NCI-H2227 (cell line): ENCODE measurements around the gene SULT1B1.
"Not testable (repeated sequence)": the region's sequence is repeated elsewhere in the genome, so short reads cannot be mapped to it uniquely, and the experiment has no call there.

ENCODE experiments used
- DNase-seq: peaks from one replicate; lab custom pipeline; 2025; ENCODE audit not compliant: unreplicated experiment; lab: John Stamatoyannopoulos, UW

Gene SULT1B1

GRCh38 chr4:69760455-69760854 lies at the start of gene SULT1B1:
Gene SULT1B1, minus strand, starts transcription at chr4:69760620. Its CDS starts 5,403 bp downstream, at chr4:69755217.
- DNase-seq: no peak

GRCh38 chr4:69800599-69800998 lies 40.2 kb upstream of the SULT1B1 start:
- DNase-seq: no peak

- no peak for DNase-seq
These were observed 38.9 kb upstream of the SULT1B1 start for GRCh38 chr4:69799337-69799736.

- DNase-seq: no peak
These were observed 33.3 kb upstream of the SULT1B1 start for GRCh38 chr4:69793732-69794131.

GRCh38 chr4:69787879-69788278 lies 27.5 kb upstream of the SULT1B1 start:
- no peak for DNase-seq

- no peak for DNase-seq
These were observed 26.1 kb upstream of the SULT1B1 start for GRCh38 chr4:69786547-69786946.

- DNase-seq: no peak
These were observed 24.9 kb upstream of the SULT1B1 start for GRCh38 chr4:69785211-69785831.

- no peak for DNase-seq
These were observed 22.4 kb upstream of the SULT1B1 start for GRCh38 chr4:69782651-69783310.

- no peak for DNase-seq
These were observed 21.3 kb upstream of the SULT1B1 start for GRCh38 chr4:69781458-69782418.

- DNase-seq: no peak
These were observed 19.7 kb upstream of the SULT1B1 start for GRCh38 chr4:69780141-69780540.

GRCh38 chr4:69776696-69777095 lies 16.3 kb upstream of the SULT1B1 start:
- no peak for DNase-seq

GRCh38 chr4:69775321-69775867 lies 15.0 kb upstream of the SULT1B1 start:
- no peak for DNase-seq

- DNase-seq: no peak
These were observed 13.1 kb upstream of the SULT1B1 start for GRCh38 chr4:69773484-69773883.

GRCh38 chr4:69768554-69768953 lies 8.1 kb upstream of the SULT1B1 start:
- not testable (repeated sequence) for DNase-seq

- no peak for DNase-seq
These were observed 5.3 kb upstream of the SULT1B1 start for GRCh38 chr4:69765751-69766150.

- no peak for DNase-seq
These were observed 3.9 kb upstream of the SULT1B1 start for GRCh38 chr4:69764311-69764710.

- DNase-seq: no peak
These were observed 2.8 kb upstream of the SULT1B1 start for GRCh38 chr4:69763233-69763632.

GRCh38 chr4:69759189-69759604 lies 1.2 kb downstream of the SULT1B1 start:
- no peak for DNase-seq

- DNase-seq: no peak
These were observed 3.0 kb downstream of the SULT1B1 start for GRCh38 chr4:69757464-69757863.

GRCh38 chr4:69754926-69755580 lies 5.4 kb downstream of the SULT1B1 start:
- DNase-seq: no peak

- no peak for DNase-seq
These were observed 6.7 kb downstream of the SULT1B1 start for GRCh38 chr4:69753686-69754085.
